ENCODE data around the gene UMOD.

UMOD gene

DNA sequence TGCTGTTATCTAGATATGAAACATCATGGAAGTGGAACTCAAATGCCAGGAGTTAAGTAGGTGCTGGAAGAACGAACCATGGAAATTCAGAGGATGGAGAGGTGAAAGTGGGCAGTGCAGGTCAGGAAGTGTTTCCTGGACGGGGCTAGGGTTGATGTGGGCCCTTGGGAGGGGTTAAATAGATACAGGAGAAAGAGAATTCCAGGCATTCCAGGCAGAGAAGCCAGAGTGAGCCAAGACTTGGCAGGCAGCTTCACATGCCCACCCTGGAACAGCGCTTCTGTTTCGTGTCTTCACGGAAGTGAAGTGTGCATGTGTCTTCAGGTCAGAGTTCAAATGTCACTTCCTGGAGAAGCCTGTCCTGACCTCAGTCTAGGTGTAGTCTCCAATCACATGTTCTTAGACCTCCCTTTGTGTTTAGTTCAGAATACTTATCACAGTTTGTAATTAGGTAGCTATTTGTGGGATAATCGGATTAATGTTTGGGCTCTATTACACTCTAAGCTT lies 66.5 kb downstream of the UMOD start:
- no peak overlapping the region for H2BK5ac ChIP-seq (ENCODE audit: low read depth, low read length, poor library complexity)
- no peak overlapping the region for H2BK12ac ChIP-seq (ENCODE audit: low read length)
- H3K14ac ChIP-seq (ENCODE audit: low read length): no peak overlapping the region
- no peak overlapping the region for H3K4me3 ChIP-seq (ENCODE audit: low read depth, low read length)
- H3K23ac ChIP-seq (ENCODE audit: low read length): no peak overlapping the region
- H3K27ac ChIP-seq (ENCODE audit: low read depth, low read length): no peak overlapping the region
- H3K4me1 ChIP-seq (ENCODE audit: control insufficient read depth in 1 of 2, insufficient read depth in 2 of 2, low read length in 2 of 2): peaks cover under 1 to 4% of the 10 kb centered on the region in 2 experiments
- WGBS (ENCODE audit: extremely low coverage, insufficient coverage, insufficient read length): no CpG with 5 or more reads among the region's 6 CpGs
- no peak overlapping the region for H3K18ac ChIP-seq (ENCODE audit: low read length)
- H4K91ac ChIP-seq (ENCODE audit: low read depth, low read length): no peak overlapping the region
- H3K9me3 ChIP-seq (ENCODE audit: insufficient read depth, low read depth, low read length): no peaks in the 10 kb centered on the region
- H4K8ac ChIP-seq (ENCODE audit: low read depth, low read length): no peak overlapping the region
- H3K4ac ChIP-seq (ENCODE audit: low read depth, low read length): no peak overlapping the region
- H2AK5ac ChIP-seq (ENCODE audit: low read length): no peak overlapping the region
- DNase-seq: no peak
- H3K36me3 ChIP-seq (ENCODE audit: control insufficient read depth in 1 of 2, insufficient read depth in 2 of 2, low read length in 2 of 2): no peaks in the 10 kb centered on the region
- no peak overlapping the region for H3K4me2 ChIP-seq (ENCODE audit: low read length)
- no peak overlapping the region for H4K12ac ChIP-seq (ENCODE audit: low read depth, low read length)
- no peaks in the 10 kb centered on the region for H3K79me1 ChIP-seq (ENCODE audit: low read length)
- no peaks in the 10 kb centered on the region for H3K27me3 ChIP-seq (ENCODE audit: insufficient read depth, low read length)
- H3K9ac ChIP-seq (ENCODE audit: low read length): no peak overlapping the region
- H2BK120ac ChIP-seq (ENCODE audit: insufficient read depth, low read length, poor library complexity): no peak overlapping the region
- H3K79me2 ChIP-seq (ENCODE audit: control insufficient read depth, insufficient read depth, low read length, poor library complexity): no peaks in the 10 kb centered on the region
- no peak overlapping the region for H2AFZ ChIP-seq (ENCODE audit: insufficient read depth, low read length, poor library complexity)

Data from trophoblast cell (in vitro differentiated cells and primary cell).